ENCODE measurements around the gene UGDH. TPM values are rescaled to one million over a fixed set of nuclear protein-coding genes. Genes with fewer than 3 reads are reported as not detected.
A peak's percentile ranks its signal among the peaks of the same experiment; 100 is the strongest.

Gene UGDH
- total and polyA plus RNA-seq, 9 of the 15 experiments (the other 6 are each of a cell fraction or from before 2014, with no cell fraction given) = 5.5 to 21.7 (median 16.2) TPM

- TF ChIP-seq, protein P1, sequence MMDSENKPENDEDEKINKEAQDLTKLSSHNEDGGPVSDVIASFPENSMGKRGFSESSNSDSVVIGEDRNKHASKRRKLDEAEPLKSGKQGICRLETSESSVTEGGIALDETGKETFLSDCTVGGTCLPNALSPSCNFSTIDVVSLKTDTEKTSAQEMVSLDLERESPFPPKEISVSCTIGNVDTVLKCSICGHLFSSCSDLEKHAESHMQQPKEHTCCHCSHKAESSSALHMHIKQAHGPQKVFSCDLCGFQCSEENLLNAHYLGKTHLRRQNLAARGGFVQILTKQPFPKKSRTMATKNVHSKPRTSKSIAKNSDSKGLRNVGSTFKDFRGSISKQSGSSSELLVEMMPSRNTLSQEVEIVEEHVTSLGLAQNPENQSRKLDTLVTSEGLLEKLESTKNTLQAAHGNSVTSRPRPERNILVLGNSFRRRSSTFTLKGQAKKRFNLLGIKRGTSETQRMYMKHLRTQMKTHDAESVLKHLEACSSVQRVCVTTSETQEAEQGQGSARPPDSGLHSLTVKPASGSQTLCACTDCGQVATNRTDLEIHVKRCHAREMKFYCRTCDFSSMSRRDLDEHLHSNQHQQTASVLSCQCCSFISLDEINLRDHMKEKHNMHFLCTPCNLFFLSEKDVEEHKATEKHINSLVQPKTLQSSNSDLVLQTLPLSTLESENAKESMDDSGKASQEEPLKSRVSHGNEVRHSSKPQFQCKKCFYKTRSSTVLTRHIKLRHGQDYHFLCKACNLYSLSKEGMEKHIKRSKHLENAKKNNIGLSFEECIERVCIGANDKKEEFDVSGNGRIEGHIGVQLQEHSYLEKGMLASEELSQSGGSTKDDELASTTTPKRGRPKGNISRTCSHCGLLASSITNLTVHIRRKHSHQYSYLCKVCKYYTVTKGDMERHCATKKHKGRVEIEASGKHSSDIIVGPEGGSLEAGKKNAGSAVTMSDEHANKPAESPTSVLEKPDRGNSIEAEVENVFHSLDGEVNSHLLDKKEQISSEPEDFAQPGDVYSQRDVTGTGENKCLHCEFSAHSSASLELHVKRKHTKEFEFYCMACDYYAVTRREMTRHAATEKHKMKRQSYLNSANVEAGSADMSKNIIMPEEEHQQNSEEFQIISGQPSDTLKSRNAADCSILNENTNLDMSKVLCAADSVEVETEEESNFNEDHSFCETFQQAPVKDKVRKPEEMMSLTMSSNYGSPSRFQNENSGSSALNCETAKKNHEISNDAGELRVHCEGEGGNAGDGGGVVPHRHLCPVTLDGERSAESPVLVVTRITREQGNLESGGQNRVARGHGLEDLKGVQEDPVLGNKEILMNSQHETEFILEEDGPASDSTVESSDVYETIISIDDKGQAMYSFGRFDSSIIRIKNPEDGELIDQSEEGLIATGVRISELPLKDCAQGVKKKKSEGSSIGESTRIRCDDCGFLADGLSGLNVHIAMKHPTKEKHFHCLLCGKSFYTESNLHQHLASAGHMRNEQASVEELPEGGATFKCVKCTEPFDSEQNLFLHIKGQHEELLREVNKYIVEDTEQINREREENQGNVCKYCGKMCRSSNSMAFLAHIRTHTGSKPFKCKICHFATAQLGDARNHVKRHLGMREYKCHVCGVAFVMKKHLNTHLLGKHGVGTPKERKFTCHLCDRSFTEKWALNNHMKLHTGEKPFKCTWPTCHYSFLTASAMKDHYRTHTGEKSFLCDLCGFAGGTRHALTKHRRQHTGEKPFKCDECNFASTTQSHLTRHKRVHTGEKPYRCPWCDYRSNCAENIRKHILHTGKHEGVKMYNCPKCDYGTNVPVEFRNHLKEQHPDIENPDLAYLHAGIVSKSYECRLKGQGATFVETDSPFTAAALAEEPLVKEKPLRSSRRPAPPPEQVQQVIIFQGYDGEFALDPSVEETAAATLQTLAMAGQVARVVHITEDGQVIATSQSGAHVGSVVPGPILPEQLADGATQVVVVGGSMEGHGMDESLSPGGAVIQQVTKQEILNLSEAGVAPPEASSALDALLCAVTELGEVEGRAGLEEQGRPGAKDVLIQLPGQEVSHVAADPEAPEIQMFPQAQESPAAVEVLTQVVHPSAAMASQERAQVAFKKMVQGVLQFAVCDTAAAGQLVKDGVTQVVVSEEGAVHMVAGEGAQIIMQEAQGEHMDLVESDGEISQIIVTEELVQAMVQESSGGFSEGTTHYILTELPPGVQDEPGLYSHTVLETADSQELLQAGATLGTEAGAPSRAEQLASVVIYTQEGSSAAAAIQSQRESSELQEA (IDR thresholded peaks at IDR 0.05; ENCODE audit: low read depth) = no peak
- TF ChIP-seq KDM5B (IDR thresholded peaks at IDR 0.05; ENCODE audit: insufficient replicate concordance, low read depth, low read length) (peak; percentile 25), RNF2 (IDR thresholded peaks at IDR 0.05) (no peak), NR2C1 (IDR thresholded peaks at IDR 0.05) (no peak), NR2C1 (tag; IDR thresholded peaks at IDR 0.05) (no peak), MECOM (CRISPR knock-in tag; IDR thresholded peaks at IDR 0.05) (no peak), CHD1 (IDR thresholded peaks at IDR 0.05; ENCODE audit: low read length) (no peak), PTTG1 (tag; IDR thresholded peaks at IDR 0.05; ENCODE audit: low read depth) (no peak), MCM7 (IDR thresholded peaks at IDR 0.05) (no peak)
- TF ChIP-seq, protein P2, sequence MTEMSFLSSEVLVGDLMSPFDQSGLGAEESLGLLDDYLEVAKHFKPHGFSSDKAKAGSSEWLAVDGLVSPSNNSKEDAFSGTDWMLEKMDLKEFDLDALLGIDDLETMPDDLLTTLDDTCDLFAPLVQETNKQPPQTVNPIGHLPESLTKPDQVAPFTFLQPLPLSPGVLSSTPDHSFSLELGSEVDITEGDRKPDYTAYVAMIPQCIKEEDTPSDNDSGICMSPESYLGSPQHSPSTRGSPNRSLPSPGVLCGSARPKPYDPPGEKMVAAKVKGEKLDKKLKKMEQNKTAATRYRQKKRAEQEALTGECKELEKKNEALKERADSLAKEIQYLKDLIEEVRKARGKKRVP (CRISPR knock-in tag; IDR thresholded peaks at IDR 0.05) = 0 out of 2 replicates have a peak, but pooled peaks have one; percentile 8
- TF ChIP-seq, protein P3, sequence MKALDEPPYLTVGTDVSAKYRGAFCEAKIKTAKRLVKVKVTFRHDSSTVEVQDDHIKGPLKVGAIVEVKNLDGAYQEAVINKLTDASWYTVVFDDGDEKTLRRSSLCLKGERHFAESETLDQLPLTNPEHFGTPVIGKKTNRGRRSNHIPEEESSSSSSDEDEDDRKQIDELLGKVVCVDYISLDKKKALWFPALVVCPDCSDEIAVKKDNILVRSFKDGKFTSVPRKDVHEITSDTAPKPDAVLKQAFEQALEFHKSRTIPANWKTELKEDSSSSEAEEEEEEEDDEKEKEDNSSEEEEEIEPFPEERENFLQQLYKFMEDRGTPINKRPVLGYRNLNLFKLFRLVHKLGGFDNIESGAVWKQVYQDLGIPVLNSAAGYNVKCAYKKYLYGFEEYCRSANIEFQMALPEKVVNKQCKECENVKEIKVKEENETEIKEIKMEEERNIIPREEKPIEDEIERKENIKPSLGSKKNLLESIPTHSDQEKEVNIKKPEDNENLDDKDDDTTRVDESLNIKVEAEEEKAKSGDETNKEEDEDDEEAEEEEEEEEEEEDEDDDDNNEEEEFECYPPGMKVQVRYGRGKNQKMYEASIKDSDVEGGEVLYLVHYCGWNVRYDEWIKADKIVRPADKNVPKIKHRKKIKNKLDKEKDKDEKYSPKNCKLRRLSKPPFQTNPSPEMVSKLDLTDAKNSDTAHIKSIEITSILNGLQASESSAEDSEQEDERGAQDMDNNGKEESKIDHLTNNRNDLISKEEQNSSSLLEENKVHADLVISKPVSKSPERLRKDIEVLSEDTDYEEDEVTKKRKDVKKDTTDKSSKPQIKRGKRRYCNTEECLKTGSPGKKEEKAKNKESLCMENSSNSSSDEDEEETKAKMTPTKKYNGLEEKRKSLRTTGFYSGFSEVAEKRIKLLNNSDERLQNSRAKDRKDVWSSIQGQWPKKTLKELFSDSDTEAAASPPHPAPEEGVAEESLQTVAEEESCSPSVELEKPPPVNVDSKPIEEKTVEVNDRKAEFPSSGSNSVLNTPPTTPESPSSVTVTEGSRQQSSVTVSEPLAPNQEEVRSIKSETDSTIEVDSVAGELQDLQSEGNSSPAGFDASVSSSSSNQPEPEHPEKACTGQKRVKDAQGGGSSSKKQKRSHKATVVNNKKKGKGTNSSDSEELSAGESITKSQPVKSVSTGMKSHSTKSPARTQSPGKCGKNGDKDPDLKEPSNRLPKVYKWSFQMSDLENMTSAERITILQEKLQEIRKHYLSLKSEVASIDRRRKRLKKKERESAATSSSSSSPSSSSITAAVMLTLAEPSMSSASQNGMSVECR (CRISPR knock-in tag; IDR thresholded peaks at IDR 0.05) = no peak
- TF ChIP-seq, protein P4, sequence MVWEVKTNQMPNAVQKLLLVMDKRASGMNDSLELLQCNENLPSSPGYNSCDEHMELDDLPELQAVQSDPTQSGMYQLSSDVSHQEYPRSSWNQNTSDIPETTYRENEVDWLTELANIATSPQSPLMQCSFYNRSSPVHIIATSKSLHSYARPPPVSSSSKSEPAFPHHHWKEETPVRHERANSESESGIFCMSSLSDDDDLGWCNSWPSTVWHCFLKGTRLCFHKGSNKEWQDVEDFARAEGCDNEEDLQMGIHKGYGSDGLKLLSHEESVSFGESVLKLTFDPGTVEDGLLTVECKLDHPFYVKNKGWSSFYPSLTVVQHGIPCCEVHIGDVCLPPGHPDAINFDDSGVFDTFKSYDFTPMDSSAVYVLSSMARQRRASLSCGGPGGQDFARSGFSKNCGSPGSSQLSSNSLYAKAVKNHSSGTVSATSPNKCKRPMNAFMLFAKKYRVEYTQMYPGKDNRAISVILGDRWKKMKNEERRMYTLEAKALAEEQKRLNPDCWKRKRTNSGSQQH (CRISPR knock-in tag; IDR thresholded peaks at IDR 0.05) = no peak
Observed at GRCh38 chr4:39452153-39452859, 74.9 kb downstream of the UGDH start (continued).
